ENCODE measurements around the gene WDR93. TPM values are rescaled to one million over a fixed set of nuclear protein-coding genes. Genes with fewer than 3 reads are reported as not detected.
A peak's percentile ranks its signal among the peaks of the same experiment; 100 is the strongest.
"Not testable (repeated sequence)": the region's sequence is repeated elsewhere in the genome, so short reads cannot be mapped to it uniquely, and the experiment has no call there.

The WDR93 gene
- total and polyA plus RNA-seq, 5 donors = 0.05 TPM; not detected in 4

DNA sequence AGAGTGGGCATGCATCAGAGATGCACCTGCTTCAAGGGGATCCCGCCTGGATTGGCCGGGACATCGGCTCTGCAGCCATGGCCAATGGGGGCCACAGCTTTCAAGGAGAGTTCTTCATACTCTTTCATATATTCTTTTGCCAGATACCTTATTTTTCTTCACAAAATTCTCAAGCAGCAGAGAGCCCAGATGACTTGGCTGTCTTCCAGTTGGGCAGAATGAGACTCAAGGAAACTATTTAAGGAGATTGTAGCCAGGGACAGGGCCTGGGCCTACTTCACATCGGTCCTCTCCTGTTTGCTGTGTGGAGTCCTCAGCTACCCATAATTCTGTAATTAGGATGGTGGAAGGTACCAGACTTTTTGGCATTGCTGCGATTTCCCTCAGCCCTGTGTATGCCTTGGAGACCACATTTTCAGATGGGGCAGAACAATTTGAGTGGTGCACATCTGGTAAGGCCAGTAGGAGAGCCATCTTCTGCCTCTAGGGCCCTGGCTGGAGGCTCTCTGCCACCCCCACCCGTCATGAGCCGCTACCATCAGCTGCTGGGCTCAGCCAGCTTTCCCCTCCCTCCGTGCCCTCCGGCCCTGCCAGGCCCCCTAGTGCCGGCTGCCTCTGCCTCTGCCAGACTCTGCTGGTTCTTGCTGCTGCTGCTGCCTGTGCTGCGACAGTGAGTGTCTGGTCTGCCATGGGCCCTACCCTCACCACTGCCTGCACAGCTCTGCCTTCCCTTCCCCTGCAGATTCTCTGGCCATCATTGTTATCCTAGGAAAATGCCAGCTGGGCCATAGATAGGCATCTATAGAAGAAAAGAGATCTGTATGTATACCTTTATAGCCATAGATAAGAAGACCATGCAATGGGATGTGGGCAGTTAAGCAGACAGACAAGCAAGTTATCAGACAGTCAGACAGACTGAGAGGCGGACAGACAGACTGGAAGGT is 18.1 kb upstream of the WDR93 start:
- intact Hi-C loops (cut with DNase I) = no loop called here
- DNase-seq (peak in 1 of 3 donors; percentile 50), ATAC-seq (peak in 1 of 2 donors; percentile 14)
- H3K27ac ChIP-seq (ENCODE audit: low read length) = no peak overlapping the region
- H3K4me1 ChIP-seq (ENCODE audit: control insufficient read depth, insufficient read depth, low read length) = no peaks in the 10 kb centered on the region
- no peak overlapping the region for H3K4me3 ChIP-seq (ENCODE audit: low read length)
- H3K27me3 ChIP-seq (ENCODE audit: control insufficient read depth, insufficient read depth) = no peaks in the 10 kb centered on the region
- no peaks in the 10 kb centered on the region for H3K9me3 ChIP-seq (ENCODE audit: control insufficient read depth, low read length)
- 85% methylated on average over 12 of the region's 12 CpGs for WGBS

GRCh38 chr15:89673165-89673512 is 17.5 kb upstream of the WDR93 start:
- H3K27ac ChIP-seq (ENCODE audit: low read length) = no peak overlapping the region
- peak in 1 of 2 donors; percentile 9 for ATAC-seq
- intact Hi-C loops (cut with DNase I) = no loop called here
- 58% methylated on average over 12 of the region's 12 CpGs for WGBS
- H3K27me3 ChIP-seq (ENCODE audit: control insufficient read depth, insufficient read depth) = no peaks in the 10 kb centered on the region
- no peaks in the 10 kb centered on the region for H3K4me1 ChIP-seq (ENCODE audit: control insufficient read depth, insufficient read depth, low read length)
- DNase-seq = peak in 1 of 3 donors; percentile 58
- H3K9me3 ChIP-seq (ENCODE audit: control insufficient read depth, low read length) = no peaks in the 10 kb centered on the region
- no peak overlapping the region for H3K4me3 ChIP-seq (ENCODE audit: low read length)

GRCh38 chr15:89674526-89674925 is 16.1 kb upstream of the WDR93 start:
- no peaks in the 10 kb centered on the region for H3K9me3 ChIP-seq (ENCODE audit: control insufficient read depth, low read length)
- WGBS = 76% methylated on average over 4 of the region's 4 CpGs
- H3K27ac ChIP-seq (ENCODE audit: low read length) = no peak overlapping the region
- intact Hi-C loops (cut with DNase I) = no loop called here
- no peak overlapping the region for H3K4me3 ChIP-seq (ENCODE audit: low read length)
- ATAC-seq (no peak), DNase-seq (no peak)
- peaks cover 3% of the 10 kb centered on the region for H3K4me1 ChIP-seq (ENCODE audit: control insufficient read depth, insufficient read depth, low read length)
- H3K27me3 ChIP-seq (ENCODE audit: control insufficient read depth, insufficient read depth) = no peaks in the 10 kb centered on the region

GRCh38 chr15:89675606-89676005 is 15.0 kb upstream of the WDR93 start:
- ATAC-seq (no peak), DNase-seq (no peak)
- no peak overlapping the region for H3K27ac ChIP-seq (ENCODE audit: low read length)
- intact Hi-C loops (cut with DNase I) = no loop called here
- H3K9me3 ChIP-seq (ENCODE audit: control insufficient read depth, low read length) = no peaks in the 10 kb centered on the region
- 70% methylated on average over 6 of the region's 6 CpGs for WGBS
- no peaks in the 10 kb centered on the region for H3K27me3 ChIP-seq (ENCODE audit: control insufficient read depth, insufficient read depth)
- H3K4me1 ChIP-seq (ENCODE audit: control insufficient read depth, insufficient read depth, low read length) = peaks cover 3% of the 10 kb centered on the region
- H3K4me3 ChIP-seq (ENCODE audit: low read length) = no peak overlapping the region

GRCh38 chr15:89677381-89677780 is 13.2 kb upstream of the WDR93 start:
- 95% methylated on average over 1 of the region's 1 CpG for WGBS
- Histone ChIP-seq H3K4me1 (ENCODE audit: control insufficient read depth, insufficient read depth, low read length) (peaks cover 5% of the 10 kb centered on the region), H3K4me3 (ENCODE audit: low read length) (no peak overlapping the region), H3K27ac (ENCODE audit: low read length) (no peak overlapping the region), H3K9me3 (ENCODE audit: control insufficient read depth, low read length) (no peaks in the 10 kb centered on the region), H3K27me3 (ENCODE audit: control insufficient read depth, insufficient read depth) (no peaks in the 10 kb centered on the region)
- DNase-seq = no peak
- no peak for ATAC-seq
- intact Hi-C loops (cut with DNase I) = no loop called here

DNA sequence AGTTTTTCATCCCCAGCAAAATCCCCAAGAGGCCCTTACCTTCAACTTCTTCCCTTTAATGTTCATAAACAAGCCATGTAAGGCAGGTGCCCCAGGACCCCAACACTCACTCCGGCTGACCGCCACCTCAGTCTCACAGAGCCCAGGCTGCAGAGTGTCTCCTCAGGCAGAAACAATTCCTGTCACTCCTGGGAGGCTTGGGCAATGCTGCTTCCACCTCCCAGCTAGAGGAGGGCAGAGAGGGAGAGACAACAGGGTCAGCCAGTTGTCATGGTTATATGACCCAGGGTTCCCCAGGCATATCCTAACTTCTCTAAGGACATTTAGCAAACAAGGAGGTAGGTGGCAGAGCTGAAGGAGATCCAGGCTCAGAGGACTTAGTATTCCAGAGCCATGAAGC is 11.4 kb upstream of the WDR93 start, which contains the start of gene PLIN1:
Gene PLIN1, minus strand, starts transcription at position 156 of the 400 bp plus-strand sequence. CDS start 1,878 bp downstream, outside the sequence.
- peaks cover 5% of the 10 kb centered on the region for H3K4me1 ChIP-seq (ENCODE audit: control insufficient read depth, insufficient read depth, low read length)
- WGBS = 93% methylated on average over 2 of the region's 2 CpGs
- no peaks in the 10 kb centered on the region for H3K9me3 ChIP-seq (ENCODE audit: control insufficient read depth, low read length)
- ATAC-seq (no peak), DNase-seq (no peak)
- H3K4me3 ChIP-seq (ENCODE audit: low read length) = no peak within 1 kb of the TSS
- intact Hi-C loops (cut with DNase I) = no loop called here
- no peak within 1 kb of the TSS for H3K27ac ChIP-seq (ENCODE audit: low read length)
- H3K27me3 ChIP-seq (ENCODE audit: control insufficient read depth, insufficient read depth) = no peaks in the 10 kb centered on the region

DNA sequence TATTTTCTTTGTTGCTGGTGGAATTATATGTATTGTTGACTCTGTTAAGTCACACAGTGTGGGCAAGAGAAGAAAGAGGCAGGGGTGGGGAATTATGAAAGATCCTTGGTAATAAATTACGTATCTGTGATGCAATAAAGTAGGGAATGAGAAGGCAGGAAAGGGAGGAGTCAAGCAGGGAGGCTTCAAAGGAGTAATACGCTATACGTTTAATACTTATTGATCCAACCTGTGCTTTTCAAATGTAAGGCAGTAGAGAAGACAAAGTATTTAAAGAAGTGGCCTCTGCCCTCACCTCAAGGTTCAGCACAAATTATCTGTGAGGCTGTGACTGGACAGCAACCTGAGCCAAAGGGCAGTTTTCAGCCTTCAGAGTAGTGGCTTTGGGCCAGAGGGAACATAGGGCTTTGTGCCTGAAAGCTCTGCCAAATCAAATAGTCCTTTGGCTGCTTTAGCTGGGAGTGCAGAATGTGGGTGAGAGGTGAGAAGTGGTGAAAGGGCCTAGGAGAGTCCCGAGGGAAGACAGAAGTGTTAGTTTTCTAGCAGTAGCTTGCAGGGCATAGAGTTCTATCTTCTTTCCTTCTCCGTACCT is 10.2 kb upstream of the WDR93 start:
- no peak overlapping the region for H3K4me3 ChIP-seq (ENCODE audit: low read length)
- peak overlapping the region; percentile 92 for H3K27ac ChIP-seq (ENCODE audit: low read length)
- no peaks in the 10 kb centered on the region for H3K9me3 ChIP-seq (ENCODE audit: control insufficient read depth, low read length)
- peaks cover 5% of the 10 kb centered on the region for H3K4me1 ChIP-seq (ENCODE audit: control insufficient read depth, insufficient read depth, low read length)
- intact Hi-C loops (cut with DNase I) = no loop called here
- 29% methylated on average over 5 of the region's 5 CpGs for WGBS
- no peaks in the 10 kb centered on the region for H3K27me3 ChIP-seq (ENCODE audit: control insufficient read depth, insufficient read depth)
- DNase-seq (peak; percentile 68 to 79 (median 69)), ATAC-seq (peak; percentile 95 to 96)

- Histone ChIP-seq H3K4me1 (ENCODE audit: control insufficient read depth, insufficient read depth, low read length) (peaks cover 5% of the 10 kb centered on the region), H3K27me3 (ENCODE audit: control insufficient read depth, insufficient read depth) (no peaks in the 10 kb centered on the region), H3K27ac (ENCODE audit: low read length) (peak overlapping the region; percentile 92), H3K9me3 (ENCODE audit: control insufficient read depth, low read length) (no peaks in the 10 kb centered on the region), H3K4me3 (ENCODE audit: low read length) (no peak overlapping the region)
- intact Hi-C loops (cut with DNase I) = no loop called here
- WGBS = 88% methylated on average over 2 of the region's 2 CpGs
- ATAC-seq (peak; percentile 17 to 21), DNase-seq (no peak)
These were observed 9.5 kb upstream of the WDR93 start for GRCh38 chr15:89681146-89681545.

DNA sequence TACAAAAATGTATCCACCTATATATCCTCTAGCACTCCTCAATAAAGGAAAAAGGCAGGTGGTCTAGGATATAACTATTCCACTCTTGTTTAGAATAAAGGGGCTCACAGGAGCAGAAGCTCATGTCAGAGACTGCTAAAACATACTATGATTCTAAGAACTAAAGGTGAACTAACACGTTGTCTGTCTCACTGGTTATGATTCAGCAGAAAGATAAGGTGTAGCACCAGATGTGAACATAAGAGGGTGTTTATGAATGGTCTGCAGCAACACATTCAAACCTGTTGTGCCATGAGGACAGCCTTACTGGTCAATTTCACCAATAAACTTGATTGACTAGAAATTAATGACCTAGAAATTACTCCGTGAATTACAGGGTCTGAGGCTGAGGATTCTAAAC is 4.6 kb upstream of the WDR93 start:
- no peaks in the 10 kb centered on the region for H3K4me1 ChIP-seq (ENCODE audit: control insufficient read depth, insufficient read depth, low read length)
- WGBS = 73% methylated on average over 2 of the region's 2 CpGs
- DNase-seq (no peak), ATAC-seq (no peak)
- no peaks in the 10 kb centered on the region for H3K9me3 ChIP-seq (ENCODE audit: control insufficient read depth, low read length)
- no peak overlapping the region for H3K27ac ChIP-seq (ENCODE audit: low read length)
- intact Hi-C loops (cut with DNase I) = no loop called here
- H3K27me3 ChIP-seq (ENCODE audit: control insufficient read depth, insufficient read depth) = no peaks in the 10 kb centered on the region
- H3K4me3 ChIP-seq (ENCODE audit: low read length) = no peak overlapping the region

- Histone ChIP-seq H3K9me3 (ENCODE audit: control insufficient read depth, low read length) (no peaks in the 10 kb centered on the region), H3K4me1 (ENCODE audit: control insufficient read depth, insufficient read depth, low read length) (no peaks in the 10 kb centered on the region), H3K27me3 (ENCODE audit: control insufficient read depth, insufficient read depth) (no peaks in the 10 kb centered on the region), H3K27ac (ENCODE audit: low read length) (no peak overlapping the region), H3K4me3 (ENCODE audit: low read length) (no peak overlapping the region)
- intact Hi-C loops (cut with DNase I) = no loop called here
- ATAC-seq (no peak), DNase-seq (no peak)
These were observed 4.1 kb upstream of the WDR93 start for GRCh38 chr15:89686522-89686921.

DNA sequence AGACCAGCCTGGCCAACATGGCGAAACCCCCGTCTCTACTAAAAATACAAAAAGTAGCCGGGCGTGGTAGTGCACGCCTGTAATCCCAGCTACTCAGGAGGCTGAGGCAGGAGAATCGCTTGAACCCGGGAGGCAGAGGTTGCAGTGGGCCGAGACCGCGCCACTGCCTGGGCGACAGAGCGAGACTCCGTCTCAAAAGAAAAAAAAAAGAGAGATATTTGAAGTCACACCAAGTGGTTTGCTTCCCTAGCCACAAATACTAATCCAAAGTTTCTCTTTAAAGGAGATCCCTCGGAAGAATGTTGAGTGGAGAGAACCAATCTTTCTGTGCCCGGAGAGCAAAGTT is 708 bp upstream of the WDR93 start:
- intact Hi-C loops (cut with DNase I) = loop anchor here in 1 of 4 donors (5.0 kb wide), 1 partner anchor 33 kb away; the partner anchor contains the start of gene KIF7
- WGBS = 61% methylated on average over 15 of the region's 15 CpGs

More for the DNA sequence above, 708 bp upstream of the WDR93 start:
- not testable (repeated sequence) for DNase-seq; H3K4me1 ChIP-seq (ENCODE audit: control insufficient read depth, insufficient read depth, low read length); H3K9me3 ChIP-seq (ENCODE audit: control insufficient read depth, low read length); H3K27me3 ChIP-seq (ENCODE audit: control insufficient read depth, insufficient read depth); ATAC-seq; H3K27ac ChIP-seq (ENCODE audit: low read length)
- peak overlapping the region; percentile 71 for H3K4me3 ChIP-seq (ENCODE audit: low read length)

Measured in right cardiac atrium (tissue), 5 donors.